ENCODE measurements around the gene GPX4. TPM values are rescaled to one million over a fixed set of nuclear protein-coding genes. Genes with fewer than 3 reads are reported as not detected.

Gene GPX4
- total RNA-seq, 4 donors from 2014 or later: 338 to 386 (median 375) TPM

DNA sequence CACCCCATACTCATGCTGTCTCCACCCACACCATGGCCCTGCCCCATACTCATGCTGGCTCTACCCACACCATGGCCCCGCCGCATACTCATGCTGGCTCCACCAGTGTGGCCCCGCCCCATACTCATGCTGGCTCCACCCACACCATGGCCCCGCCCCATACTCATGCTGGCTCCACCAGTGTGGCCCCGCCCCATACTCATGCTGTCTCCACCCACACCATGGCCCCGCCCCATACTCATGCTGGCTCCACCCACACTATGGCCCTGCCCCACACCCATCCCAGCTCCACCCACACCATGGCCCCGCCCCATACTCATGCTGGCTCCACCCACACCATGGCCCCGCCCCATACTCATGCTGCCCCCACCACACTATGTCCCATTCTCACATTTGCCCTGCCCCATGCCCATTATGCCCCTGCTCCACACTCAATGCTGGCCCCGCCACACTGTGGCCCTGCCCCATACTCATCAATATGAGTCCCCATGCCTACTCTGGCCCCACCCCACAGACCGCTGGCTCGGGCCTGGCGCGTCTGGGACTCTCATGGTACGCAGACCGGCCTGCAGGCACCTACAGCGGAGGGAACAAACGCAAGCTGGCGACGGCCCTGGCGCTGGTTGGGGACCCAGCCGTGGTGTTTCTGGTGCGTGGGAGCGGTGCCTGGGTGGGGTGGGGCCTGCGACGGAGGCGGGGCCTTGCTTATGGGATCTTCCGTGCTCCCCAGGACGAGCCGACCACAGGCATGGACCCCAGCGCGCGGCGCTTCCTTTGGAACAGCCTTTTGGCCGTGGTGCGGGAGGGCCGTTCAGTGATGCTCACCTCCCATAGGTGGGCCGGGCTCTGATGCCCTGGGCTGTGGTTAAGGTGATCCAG, 40.5 kb upstream of the GPX4 start:
- intact Hi-C loops (cut with DNase I): no loop called here
- Histone ChIP-seq H3K27ac (replicated peaks in 1 of 4) (no peak overlapping the region), H3K27me3 (peaks cover 7 to 42% (median 28%) of the 10 kb centered on the region in 4 donors), H3K4me1 (peaks cover 20 to 46% (median 35%) of the 10 kb centered on the region in 4 donors), H3K36me3 (peaks cover 0 to 6% (median 0%) of the 10 kb centered on the region in 4 donors), H3K9me3 (peaks cover 0 to 17% (median 13%) of the 10 kb centered on the region in 4 donors), H3K4me3 (no peak overlapping the region)
- no peak for TF ChIP-seq EP300 (IDR thresholded peaks at IDR 0.05)
- TF ChIP-seq, protein P1, sequence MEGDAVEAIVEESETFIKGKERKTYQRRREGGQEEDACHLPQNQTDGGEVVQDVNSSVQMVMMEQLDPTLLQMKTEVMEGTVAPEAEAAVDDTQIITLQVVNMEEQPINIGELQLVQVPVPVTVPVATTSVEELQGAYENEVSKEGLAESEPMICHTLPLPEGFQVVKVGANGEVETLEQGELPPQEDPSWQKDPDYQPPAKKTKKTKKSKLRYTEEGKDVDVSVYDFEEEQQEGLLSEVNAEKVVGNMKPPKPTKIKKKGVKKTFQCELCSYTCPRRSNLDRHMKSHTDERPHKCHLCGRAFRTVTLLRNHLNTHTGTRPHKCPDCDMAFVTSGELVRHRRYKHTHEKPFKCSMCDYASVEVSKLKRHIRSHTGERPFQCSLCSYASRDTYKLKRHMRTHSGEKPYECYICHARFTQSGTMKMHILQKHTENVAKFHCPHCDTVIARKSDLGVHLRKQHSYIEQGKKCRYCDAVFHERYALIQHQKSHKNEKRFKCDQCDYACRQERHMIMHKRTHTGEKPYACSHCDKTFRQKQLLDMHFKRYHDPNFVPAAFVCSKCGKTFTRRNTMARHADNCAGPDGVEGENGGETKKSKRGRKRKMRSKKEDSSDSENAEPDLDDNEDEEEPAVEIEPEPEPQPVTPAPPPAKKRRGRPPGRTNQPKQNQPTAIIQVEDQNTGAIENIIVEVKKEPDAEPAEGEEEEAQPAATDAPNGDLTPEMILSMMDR (IDR thresholded peaks at IDR 0.05): no peak
- no peak for TF ChIP-seq POLR2AphosphoS5 (IDR thresholded peaks at IDR 0.05)
- TF ChIP-seq POLR2A (IDR thresholded peaks at IDR 0.05; ENCODE audit: low read depth): no peak
- 57% methylated on average over 23 of the region's 37 CpGs for WGBS
- no peak for DNase-seq (ENCODE audit: extremely low spot score)

DNA sequence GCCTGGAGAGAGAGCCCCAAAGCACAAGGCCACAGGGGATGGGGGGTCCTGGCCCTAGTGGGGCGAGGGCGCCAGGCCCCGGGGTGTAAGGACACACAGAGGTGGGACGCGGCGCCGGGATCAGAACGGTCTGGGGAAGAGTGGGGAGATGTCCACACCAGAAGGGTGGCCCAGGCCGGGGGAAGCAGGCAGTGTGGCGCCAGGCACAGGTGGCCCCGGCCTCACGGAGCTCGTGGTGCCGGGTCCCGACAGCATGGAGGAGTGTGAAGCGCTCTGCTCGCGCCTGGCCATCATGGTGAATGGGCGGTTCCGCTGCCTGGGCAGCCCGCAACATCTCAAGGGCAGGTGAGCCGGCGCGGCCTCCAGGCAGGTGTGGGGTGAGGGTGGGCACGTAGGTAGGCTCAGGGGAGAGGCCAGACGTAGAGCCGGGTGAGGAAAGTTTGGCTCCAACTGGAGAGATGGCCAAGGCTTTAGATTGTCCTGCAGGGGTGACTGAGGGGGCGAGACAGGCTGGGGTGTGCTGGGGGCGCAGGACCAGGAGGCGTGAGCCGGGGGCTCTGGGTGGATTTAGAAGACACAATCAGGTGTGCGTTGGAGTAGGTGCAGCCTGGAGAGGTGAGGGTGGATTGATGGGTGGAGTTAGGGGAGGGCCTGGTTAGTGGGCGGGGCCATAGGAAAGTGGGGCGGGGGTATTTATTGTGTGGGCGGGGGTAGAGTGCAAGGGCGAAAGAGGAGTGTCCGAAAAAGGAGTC, 39.7 kb upstream of the GPX4 start:
- peaks cover 20 to 49% (median 35%) of the 10 kb centered on the region in 4 donors for H3K4me1 ChIP-seq
- DNase-seq (ENCODE audit: extremely low spot score): no peak
- H3K9me3 ChIP-seq: peaks cover 0 to 8% (median 5%) of the 10 kb centered on the region in 4 donors
- 67% methylated on average over 33 of the region's 37 CpGs for WGBS
- TF ChIP-seq POLR2AphosphoS5 (IDR thresholded peaks at IDR 0.05) (no peak), POLR2A (IDR thresholded peaks at IDR 0.05; ENCODE audit: low read depth) (no peak), EP300 (IDR thresholded peaks at IDR 0.05) (no peak)
- TF ChIP-seq, protein P1 (IDR thresholded peaks at IDR 0.05): no peak
- no peak overlapping the region for H3K4me3 ChIP-seq
- intact Hi-C loops (cut with DNase I): no loop called here
- no peak overlapping the region for H3K27ac ChIP-seq (replicated peaks in 1 of 4)
- no peaks in the 10 kb centered on the region for H3K36me3 ChIP-seq
- H3K27me3 ChIP-seq: peaks cover 7 to 50% (median 35%) of the 10 kb centered on the region in 4 donors

DNA sequence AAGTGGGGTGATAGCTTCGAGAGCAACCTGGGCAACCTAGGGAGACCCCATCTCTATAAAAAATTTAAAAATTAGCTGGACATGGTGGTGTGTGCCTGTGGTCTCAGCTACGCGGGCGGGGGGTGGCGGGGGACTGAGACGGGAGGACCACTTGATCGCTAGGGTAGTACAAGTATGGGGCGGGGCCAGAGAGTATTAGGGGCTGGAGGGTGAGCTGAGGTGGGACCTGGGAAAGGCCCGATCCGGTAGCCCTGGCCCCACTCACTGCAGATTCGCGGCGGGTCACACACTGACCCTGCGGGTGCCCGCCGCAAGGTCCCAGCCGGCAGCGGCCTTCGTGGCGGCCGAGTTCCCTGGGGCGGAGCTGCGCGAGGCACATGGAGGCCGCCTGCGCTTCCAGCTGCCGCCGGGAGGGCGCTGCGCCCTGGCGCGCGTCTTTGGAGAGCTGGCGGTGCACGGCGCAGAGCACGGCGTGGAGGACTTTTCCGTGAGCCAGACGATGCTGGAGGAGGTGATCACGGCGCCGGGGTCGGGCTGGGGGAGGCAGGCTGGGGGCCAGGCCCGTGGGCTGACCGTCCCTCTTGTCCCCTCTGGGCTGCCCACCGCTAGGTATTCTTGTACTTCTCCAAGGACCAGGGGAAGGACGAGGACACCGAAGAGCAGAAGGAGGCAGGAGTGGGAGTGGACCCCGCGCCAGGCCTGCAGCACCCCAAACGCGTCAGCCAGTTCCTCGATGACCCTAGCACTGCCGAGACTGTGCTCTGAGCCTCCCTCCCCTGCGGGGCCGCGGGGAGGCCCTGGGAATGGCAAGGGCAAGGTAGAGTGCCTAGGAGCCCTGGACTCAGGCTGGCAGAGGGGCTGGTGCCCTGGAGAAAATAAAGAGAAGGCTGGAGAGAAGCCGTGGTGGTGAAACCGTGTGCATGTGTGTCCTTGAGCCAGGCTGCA, 38.9 kb upstream of the GPX4 start:
- intact Hi-C loops (cut with DNase I): no loop called here
- Histone ChIP-seq H3K27ac (replicated peaks in 1 of 4) (no peak overlapping the region), H3K27me3 (peaks cover 11 to 59% (median 39%) of the 10 kb centered on the region in 4 donors), H3K36me3 (no peaks in the 10 kb centered on the region), H3K9me3 (peaks cover 0 to under 1% (median 0%) of the 10 kb centered on the region in 4 donors), H3K4me3 (peak overlapping the region in 2 of 4 donors; percentile 12 to 33), H3K4me1 (peaks cover 22 to 55% (median 43%) of the 10 kb centered on the region in 4 donors)
- 13% methylated on average over 22 of the region's 60 CpGs for WGBS
- no peak for DNase-seq (ENCODE audit: extremely low spot score)
- no peak for TF ChIP-seq EP300 (IDR thresholded peaks at IDR 0.05)
- peak in 1 of 2 donors; percentile 37 for TF ChIP-seq POLR2AphosphoS5 (IDR thresholded peaks at IDR 0.05)
- TF ChIP-seq, protein P1 (IDR thresholded peaks at IDR 0.05): peak; percentile 60 to 90 (median 60)

DNA sequence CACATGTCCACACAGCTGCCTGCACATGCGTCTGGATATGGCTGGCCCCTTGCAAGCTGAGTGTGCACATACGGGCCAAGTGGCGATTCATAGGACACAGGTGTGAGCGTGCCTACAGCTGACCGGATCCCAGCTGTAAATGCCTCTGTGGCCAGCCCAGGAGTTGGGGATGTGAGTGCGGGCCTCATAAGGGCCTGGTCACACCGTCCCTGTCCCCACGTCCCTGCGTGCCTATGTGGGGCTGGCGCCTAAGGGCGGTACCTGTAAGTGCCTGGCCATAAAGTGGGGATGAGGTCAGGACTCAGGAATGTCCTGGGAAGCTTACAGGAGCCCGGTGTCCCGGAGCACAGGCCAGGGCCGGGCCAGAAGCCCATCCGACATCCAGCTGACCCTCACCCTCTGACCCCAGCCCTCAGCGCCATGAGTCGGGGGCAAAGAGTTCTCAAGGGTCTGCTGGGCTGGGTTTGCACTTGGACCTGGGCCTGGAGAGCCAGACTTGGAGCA, 38.1 kb upstream of the GPX4 start:
- Histone ChIP-seq H3K4me1 (peaks cover 22 to 57% (median 46%) of the 10 kb centered on the region in 4 donors), H3K36me3 (no peaks in the 10 kb centered on the region), H3K4me3 (no peak overlapping the region), H3K9me3 (no peaks in the 10 kb centered on the region), H3K27ac (replicated peaks in 1 of 4) (no peak overlapping the region), H3K27me3 (peaks cover 11 to 66% (median 44%) of the 10 kb centered on the region in 4 donors)
- TF ChIP-seq, protein P1 (IDR thresholded peaks at IDR 0.05): no peak
- TF ChIP-seq EP300 (IDR thresholded peaks at IDR 0.05): no peak
- no peak for TF ChIP-seq POLR2AphosphoS5 (IDR thresholded peaks at IDR 0.05)
- TF ChIP-seq POLR2A (IDR thresholded peaks at IDR 0.05; ENCODE audit: low read depth): no peak
- 53% methylated on average over 6 of the region's 17 CpGs for WGBS
- intact Hi-C loops (cut with DNase I): no loop called here
- DNase-seq (ENCODE audit: extremely low spot score): no peak
